T-helper 2 cell treated with Interferon-gamma antibody and Interleukin-4, amounts not matched to agents 100 ng/mL and 5 ng/mL, for 36 hours (primary cell): ENCODE results near the gene CFL1. TPM values are rescaled to one million over a fixed set of nuclear protein-coding genes. Genes with fewer than 3 reads are reported as not detected.

Experiments used
- intact Hi-C: fragments of 100-400 bp; cut with micrococcal nuclease; formaldehyde crosslinking; loops from one replicate; pipeline ENCODE4 v1.15.1; 2023
- total RNA-seq: library from RNA; stranded (reverse); gene quantifications from 2 replicates; pipeline ENCODE4 v1.2.3, GENCODE V29; 2022

CFL1 gene
- total RNA-seq, 1 donor from 2014 or later, result 1,835 TPM

GRCh38 chr11:65871811-65872548, 14.0 kb upstream of the CFL1 start:
- intact Hi-C loops, result no loop called here

- intact Hi-C loops, result no loop called here
Measured at GRCh38 chr11:65870706-65871681, 13.0 kb upstream of the CFL1 start.

DNA sequence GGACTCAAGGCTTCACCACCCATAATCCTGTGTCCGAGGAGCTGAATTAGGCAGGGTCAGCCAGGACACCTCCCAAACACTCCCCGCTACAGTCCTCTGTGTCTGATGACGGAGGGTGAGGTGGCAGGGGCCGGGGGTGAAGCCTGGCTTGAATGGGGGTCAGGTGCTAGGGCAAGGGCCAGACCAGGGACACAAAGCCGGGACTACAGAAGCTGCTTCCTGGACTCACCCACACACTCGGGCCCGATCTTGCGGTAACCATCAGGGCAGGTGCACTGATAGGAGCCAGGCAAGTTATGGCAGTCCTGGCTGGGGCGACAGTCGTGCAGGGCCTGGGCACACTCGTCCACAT, 12.3 kb upstream of the CFL1 start:
- intact Hi-C loops, result no loop called here

DNA sequence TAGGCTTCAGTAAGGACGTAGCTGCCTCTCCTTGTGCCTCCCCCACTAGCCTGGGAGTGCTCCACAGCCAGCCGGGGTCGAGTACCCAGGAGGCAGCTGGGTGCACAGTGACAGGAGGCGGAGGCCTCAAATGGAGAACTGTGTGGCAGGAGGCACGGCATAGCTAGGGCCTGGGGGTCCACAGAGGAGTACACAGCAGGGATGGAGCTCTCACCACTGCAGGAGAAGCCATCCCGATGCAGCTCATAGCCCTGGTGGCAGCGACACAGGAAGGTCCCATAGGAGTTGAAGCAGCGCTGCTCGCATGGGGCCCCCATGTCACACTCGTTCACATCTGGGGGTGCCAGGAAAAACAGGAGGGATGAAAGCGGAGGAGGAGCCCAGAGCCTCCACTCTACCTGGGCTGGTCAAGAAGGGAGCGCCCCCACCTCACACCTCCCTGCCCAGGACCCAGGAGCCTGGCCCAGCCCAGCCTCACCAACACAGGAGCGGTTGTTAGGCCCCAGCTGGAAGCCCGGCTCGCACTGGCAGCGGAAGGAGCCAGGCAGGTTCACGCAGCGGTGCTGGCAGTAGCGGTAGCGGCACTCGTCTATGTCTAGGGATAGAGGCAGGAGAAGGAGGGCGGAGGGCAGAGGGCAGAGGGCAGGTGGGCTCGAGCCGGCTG, 11.8 kb upstream of the CFL1 start:
- intact Hi-C loops, result no loop called here

DNA sequence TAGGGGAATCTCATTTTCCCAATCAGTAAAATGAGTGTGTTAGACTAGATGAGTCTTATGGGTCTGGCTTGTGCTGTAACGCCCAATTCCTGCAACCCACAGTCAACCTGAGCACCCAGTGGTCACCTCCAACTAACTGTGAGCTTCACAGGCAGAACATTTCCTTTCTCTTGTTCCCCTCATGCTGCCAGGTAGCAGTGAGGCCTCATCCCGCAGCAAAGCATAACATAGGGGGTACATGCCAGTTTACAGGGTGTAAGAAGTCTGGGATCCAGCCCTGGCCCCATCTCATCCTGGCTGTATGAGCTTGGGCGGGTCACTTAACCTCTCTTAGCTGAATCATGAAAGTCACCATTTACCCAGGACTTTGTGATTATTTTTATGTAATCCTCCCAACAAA, 10.9 kb upstream of the CFL1 start:
- intact Hi-C loops, result no loop called here

GRCh38 chr11:65868076-65868667, 10.2 kb upstream of the CFL1 start:
- intact Hi-C loops, result no loop called here

DNA sequence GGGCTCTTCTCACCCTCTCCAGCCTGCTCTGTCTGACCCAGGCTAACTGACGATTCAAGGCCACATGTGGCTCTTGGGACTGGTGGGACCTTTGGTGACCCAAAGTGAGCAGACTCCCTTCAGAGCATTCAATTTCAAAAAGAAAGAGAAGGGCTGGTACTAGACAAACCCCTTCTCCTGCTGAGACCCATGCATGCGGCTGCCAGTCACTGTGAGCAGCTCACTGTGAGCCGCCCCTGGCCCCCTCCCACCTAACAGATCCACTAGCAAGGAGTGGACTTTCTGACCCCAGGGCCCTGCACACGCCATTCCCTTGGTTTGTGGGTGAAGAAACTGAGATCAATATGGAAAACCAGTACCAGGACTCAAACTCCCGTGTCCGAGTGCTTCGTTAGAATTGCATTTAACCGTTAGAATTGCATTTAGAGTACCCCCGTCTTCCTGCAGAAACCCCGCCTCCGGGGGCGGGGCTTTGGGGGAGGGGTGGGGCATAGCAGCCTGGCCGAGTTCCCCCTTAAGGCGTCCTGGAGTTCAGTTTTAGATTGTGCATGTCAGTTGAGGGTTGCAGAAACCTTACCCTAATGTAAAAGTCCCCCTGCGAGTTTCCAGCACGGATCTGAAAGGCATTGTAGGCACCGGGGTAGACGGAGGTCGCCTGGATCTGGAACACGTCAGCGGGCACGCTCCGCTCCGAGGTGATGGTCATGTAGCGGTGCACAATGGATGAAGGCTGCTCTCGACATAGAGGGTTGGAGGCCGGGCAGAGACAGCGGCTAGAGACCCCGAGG, 9.5 kb upstream of the CFL1 start:
- intact Hi-C loops, result no loop called here

DNA sequence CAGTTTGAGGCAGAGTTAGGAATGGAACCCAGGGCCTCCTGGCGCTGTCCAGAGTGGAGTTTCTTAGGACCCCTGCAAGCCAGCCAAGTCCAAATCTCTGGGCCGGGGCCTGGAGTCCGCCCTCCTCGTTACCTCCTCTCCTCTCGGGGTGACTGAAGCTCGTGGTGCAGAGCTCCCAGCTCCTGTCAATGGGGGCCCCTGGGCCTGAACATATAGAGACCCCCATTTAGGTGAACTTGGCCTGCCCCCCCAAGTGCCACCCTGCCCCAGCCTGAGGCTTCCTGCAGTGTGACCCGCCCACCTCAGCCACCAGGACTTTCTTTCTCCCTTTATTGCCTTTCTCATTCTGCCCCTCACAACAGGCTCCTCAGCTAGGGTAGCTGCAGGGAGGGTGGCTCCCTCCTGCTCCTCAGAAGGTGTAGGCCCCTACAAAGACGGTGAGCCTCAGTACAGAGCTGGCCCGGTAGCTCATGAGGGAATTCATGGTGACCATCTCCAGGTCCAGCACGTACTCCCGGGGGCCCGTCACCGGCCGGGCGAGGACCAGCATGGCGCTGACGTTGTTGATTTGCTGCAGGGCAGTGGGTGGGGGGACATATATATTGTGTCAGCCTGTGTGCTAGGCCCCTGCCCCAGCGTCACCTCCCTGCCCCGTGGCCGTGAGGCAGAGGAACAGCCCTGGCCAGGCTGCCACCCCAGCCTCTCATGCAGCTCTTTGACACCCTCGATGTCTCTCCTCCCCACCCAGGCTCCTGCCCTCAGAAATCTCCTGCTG, 8.7 kb upstream of the CFL1 start:
- intact Hi-C loops, result no loop called here

GRCh38 chr11:65865550-65866172, 7.7 kb upstream of the CFL1 start:
- intact Hi-C loops, result no loop called here

GRCh38 chr11:65864706-65865471, 6.9 kb upstream of the CFL1 start:
- intact Hi-C loops, result no loop called here

DNA sequence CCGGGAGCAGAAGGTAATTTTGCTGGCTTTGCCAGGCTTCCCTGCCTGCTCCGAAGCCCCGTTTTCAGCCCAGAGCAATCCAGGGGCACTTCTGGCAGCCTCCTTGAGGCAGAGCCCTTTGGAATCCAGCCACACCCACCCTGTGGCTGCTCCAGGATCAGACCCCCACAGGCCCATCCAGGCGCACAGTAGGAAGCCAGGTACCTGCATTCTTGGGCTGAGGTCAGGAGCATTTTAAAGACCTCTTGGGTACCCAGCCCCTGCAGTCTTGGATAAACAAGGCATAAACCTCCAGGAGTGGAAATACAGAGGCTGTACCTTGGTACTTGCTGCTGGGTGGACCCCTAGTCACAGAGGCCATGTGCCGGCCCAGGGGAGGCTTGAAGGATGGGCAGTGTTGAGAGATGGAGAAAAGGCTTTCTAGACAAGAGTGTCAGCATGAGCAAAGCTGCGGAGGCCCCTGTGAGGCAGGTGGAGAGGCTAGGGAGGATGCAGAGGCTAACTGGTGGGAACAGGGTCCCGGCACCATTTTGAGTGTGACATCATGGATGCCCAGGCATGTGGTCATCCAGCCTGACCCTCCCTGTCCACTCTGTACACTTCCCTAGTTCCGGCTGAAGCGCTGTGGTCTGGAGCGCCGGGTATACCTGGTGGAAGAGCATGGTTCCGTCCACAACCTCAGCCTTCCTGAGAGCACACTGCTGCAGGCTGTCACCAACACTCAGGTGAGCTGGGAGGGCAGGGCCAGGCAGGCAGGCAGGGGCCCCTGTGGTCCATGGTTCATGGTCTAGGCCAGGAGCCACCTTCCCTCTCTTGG, 6.1 kb upstream of the CFL1 start:
- intact Hi-C loops, result no loop called here

DNA sequence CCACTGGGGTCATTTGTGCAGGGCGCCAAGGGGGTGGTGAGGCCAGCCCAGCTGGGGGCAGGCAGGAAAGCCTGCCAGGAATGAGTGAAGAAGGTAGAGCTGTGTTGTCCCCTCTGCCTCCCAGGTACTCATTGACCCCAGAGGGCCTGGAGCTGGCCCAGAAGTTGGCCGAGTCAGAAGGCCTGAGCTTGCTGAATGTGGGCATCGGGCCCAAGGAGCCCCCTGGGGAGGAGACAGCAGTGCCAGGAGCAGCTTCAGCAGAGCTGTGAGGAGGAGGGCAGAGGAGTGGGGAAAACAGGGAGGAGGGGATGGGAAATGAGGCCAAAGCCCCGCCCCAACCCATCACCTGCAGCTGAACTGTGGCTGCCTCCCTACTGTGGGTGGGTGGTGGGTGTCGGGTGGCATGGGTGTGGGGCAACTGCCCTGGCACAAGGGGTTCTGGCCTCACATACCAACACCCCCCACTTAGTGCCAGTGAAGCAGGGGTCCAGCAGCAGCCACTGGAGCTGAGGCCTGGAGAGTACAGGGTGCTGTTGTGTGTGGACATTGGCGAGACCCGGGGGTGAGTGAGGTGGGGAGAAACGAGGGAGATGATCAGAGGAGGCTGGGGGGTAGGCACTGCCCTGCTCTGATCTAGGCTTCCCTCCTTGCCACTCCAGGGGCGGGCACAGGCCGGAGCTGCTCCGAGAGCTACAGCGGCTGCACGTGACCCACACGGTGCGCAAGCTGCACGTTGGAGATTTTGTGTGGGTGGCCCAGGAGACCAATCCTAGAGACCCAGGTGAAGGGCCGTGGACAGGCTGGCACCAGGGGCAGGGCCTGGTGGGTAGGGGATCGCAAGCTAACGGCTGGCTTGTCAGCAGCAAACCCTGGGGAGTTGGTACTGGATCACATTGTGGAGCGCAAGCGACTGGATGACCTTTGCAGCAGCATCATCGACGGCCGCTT, 5.2 kb upstream of the CFL1 start:
- intact Hi-C loops, result no loop called here

- intact Hi-C loops, result no loop called here
Measured at GRCh38 chr11:65862191-65862735, 4.3 kb upstream of the CFL1 start.

DNA sequence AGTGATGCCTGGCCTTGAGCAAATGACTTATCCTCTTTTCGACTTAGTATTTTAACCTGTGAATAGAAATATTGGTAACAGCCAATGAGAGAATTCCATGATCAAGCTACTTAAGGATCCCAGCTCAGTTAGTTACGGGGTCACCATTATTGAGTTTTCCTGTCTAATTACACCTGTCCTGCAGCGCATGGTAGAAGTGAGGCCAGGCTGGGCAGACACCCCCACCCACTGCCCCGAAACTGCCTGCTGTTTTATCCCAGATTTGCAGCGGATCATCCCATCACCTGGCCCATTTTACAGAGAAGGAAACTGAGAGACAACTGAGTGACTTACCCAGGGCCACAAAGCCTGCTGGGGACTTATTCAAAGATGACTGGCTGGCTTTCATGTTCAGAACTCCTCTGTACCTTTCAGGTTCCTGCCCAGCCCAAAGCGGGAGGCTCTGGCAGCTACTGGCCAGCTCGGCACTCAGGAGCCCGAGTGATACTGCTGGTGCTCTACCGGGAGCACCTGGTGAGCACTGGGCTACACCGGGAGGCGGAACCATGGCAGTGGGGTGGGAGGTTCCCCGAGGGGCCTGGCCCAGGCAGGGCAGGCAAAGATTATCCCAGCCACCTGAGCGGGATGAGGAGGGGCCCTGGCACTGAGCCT, 3.7 kb upstream of the CFL1 start:
- intact Hi-C loops, result loop anchor here (1.0 kb wide), 1 partner anchor 23 kb away; no protein-coding TSS in a partner anchor

GRCh38 chr11:65861165-65861505, 3.2 kb upstream of the CFL1 start:
- intact Hi-C loops, result loop anchor here (1.0 kb wide), 1 partner anchor 23 kb away; no protein-coding TSS in a partner anchor
